HG03103 (cell line): ENCODE data around the gene NDRG3.
"Not testable (repeated sequence)": the region's sequence is repeated elsewhere in the genome, so short reads cannot be mapped to it uniquely, and the experiment has no call there.

Experiments used
- ATAC-seq: cut with Tn5 transposase; IDR thresholded peaks from one replicate; pipeline ENCODE4 v1.9.1; 2021; ENCODE audit warnings: low read depth; ENCODE audit not compliant: unreplicated experiment

NDRG3 gene

GRCh38 chr20:36709126-36709525 lies 36.8 kb downstream of the NDRG3 start:
- ATAC-seq: no peak

GRCh38 chr20:36703530-36703929 lies 42.4 kb downstream of the NDRG3 start:
- ATAC-seq: no peak

- no peak for ATAC-seq
Measured at GRCh38 chr20:36700438-36700837, 45.5 kb downstream of the NDRG3 start.

- ATAC-seq: not testable (repeated sequence)
Measured at GRCh38 chr20:36695467-36695866, 50.4 kb downstream of the NDRG3 start.

GRCh38 chr20:36688630-36689029 lies 57.3 kb downstream of the NDRG3 start:
- ATAC-seq: no peak

GRCh38 chr20:36687850-36688249 lies 58.0 kb downstream of the NDRG3 start:
- ATAC-seq: no peak

- ATAC-seq: no peak
Measured at GRCh38 chr20:36686944-36687343, 58.9 kb downstream of the NDRG3 start.

GRCh38 chr20:36686504-36686903 lies 59.4 kb downstream of the NDRG3 start:
- ATAC-seq: no peak

GRCh38 chr20:36684747-36685146 lies 61.1 kb downstream of the NDRG3 start:
- no peak for ATAC-seq

- no peak for ATAC-seq
Measured at GRCh38 chr20:36682311-36682710, 63.6 kb downstream of the NDRG3 start.

- ATAC-seq: no peak
Measured at GRCh38 chr20:36677422-36677771, 68.5 kb downstream of the NDRG3 start.

- no peak for ATAC-seq
Measured at GRCh38 chr20:36676701-36677421, 69.0 kb downstream of the NDRG3 start.

GRCh38 chr20:36675545-36675944 lies 70.3 kb downstream of the NDRG3 start:
- not testable (repeated sequence) for ATAC-seq

GRCh38 chr20:36672991-36673390 lies 72.9 kb downstream of the NDRG3 start:
- no peak for ATAC-seq

- ATAC-seq: no peak
Measured at GRCh38 chr20:36670665-36671357, 75.1 kb downstream of the NDRG3 start.

- ATAC-seq: no peak
Measured at GRCh38 chr20:36666181-36666740, 79.6 kb downstream of the NDRG3 start.

- ATAC-seq: no peak
Measured at GRCh38 chr20:36663031-36663430, 82.9 kb downstream of the NDRG3 start.

GRCh38 chr20:36658300-36658699 lies 87.6 kb downstream of the NDRG3 start:
- no peak for ATAC-seq

GRCh38 chr20:36656733-36657132 lies 89.2 kb downstream of the NDRG3 start:
- no peak for ATAC-seq

- no peak for ATAC-seq
Measured at GRCh38 chr20:36655004-36655403, 90.9 kb downstream of the NDRG3 start.

GRCh38 chr20:36654506-36654905 lies 91.4 kb downstream of the NDRG3 start:
- no peak for ATAC-seq

- no peak for ATAC-seq
Measured at GRCh38 chr20:36653456-36653855, 92.4 kb downstream of the NDRG3 start.
